ENCODE data around the gene CRYL1. TPM values are rescaled to one million over a fixed set of nuclear protein-coding genes. Genes with fewer than 3 reads are reported as not detected.

The CRYL1 gene
- total and polyA plus RNA-seq, 2 of the 4 experiments (the other 2 are of a cell fraction): 11.7 to 16.4 TPM

DNA sequence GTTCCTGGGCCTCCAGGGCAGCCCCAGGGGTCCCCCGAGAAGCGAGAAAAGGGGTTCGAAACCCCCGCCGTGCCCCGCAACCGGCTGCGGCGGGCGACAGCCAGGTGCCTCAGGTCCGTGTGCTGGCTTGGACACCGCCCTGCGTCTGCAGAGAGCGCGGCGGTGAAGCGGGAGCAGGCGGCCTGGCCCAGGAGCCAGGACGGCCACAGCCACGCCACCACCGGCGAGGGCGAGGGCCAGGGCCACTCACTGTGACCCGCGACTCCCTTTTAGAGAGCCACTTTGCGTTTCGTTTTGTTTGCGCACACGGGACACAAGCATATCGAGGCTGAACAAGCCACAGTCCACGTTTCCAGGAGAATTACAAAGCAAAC lies 110.4 kb downstream of the CRYL1 start:
- DNase-seq (no peak), ATAC-seq (ENCODE audit: low read depth) (no peak)
- H3K27me3 ChIP-seq (ENCODE audit: control insufficient read depth, insufficient read depth, low read length): peaks cover 9% of the 10 kb centered on the region
- no peak overlapping the region for H3K14ac ChIP-seq (replicated peaks; ENCODE audit: low read depth, low read length)
- intact Hi-C loops (cut with micrococcal nuclease): no loop called here
- H3K9me1 ChIP-seq (ENCODE audit: insufficient read depth, low read length): peaks cover 6% of the 10 kb centered on the region; the same call in 1 of the 2 replicates
- ChIA-PET CTCF (no interaction called here), POLR2A (ENCODE audit: unreplicated experiment) (no interaction called here)
- H3K4me1 ChIP-seq (ENCODE audit: control insufficient read depth, insufficient read depth, low read length): peaks cover 7% of the 10 kb centered on the region
- peak overlapping the region; percentile 30; the same call in 1 of the 2 replicates for H2AK5ac ChIP-seq (ENCODE audit: low read depth, low read length)
- no peak overlapping the region for H2AK9ac ChIP-seq (replicated peaks; ENCODE audit: low read depth, low read length, poor library complexity)
- in situ Hi-C loops (cut with MboI; ENCODE audit: low sequenced_read_pairs): no loop called here
- no peak overlapping the region for H2BK20ac ChIP-seq (ENCODE audit: low read depth, low read length)
- no peaks in the 10 kb centered on the region for H3K36me3 ChIP-seq (ENCODE audit: control insufficient read depth, insufficient read depth, low read length)
- H3K56ac ChIP-seq (ENCODE audit: extremely low read depth, insufficient read depth, low read length): no peak overlapping the region
- H3K23ac ChIP-seq (ENCODE audit: low read depth, low read length): no peak overlapping the region
- H2BK5ac ChIP-seq (ENCODE audit: low read depth, low read length, poor library complexity, severe bottlenecking): no peak overlapping the region
- no peak overlapping the region for H4K91ac ChIP-seq (ENCODE audit: insufficient read depth, low read depth, low read length)
- no peak overlapping the region for H3K4me2 ChIP-seq (ENCODE audit: low read depth, low read length)
- H3K79me1 ChIP-seq (ENCODE audit: low read depth in 1 of 2, low read length in 2 of 2): no peaks in the 10 kb centered on the region
- peaks cover 8% of the 10 kb centered on the region for H4K20me1 ChIP-seq (ENCODE audit: insufficient read depth, low read length)
- no peak overlapping the region for H3K9ac ChIP-seq (ENCODE audit: low read depth, low read length)
- no peak overlapping the region for H4K5ac ChIP-seq (ENCODE audit: low read depth, low read length)
- no peak overlapping the region for H2BK15ac ChIP-seq (ENCODE audit: low read depth, low read length)
- no peak overlapping the region for H3K27ac ChIP-seq (ENCODE audit: insufficient read depth, low read length)
- H3K4me3 ChIP-seq (ENCODE audit: insufficient read depth, low read depth, low read length): no peak overlapping the region
- dilution Hi-C loops (cut with HindIII; ENCODE audit: low sequenced_read_pairs, unreplicated experiment): no loop called here
- H3K4ac ChIP-seq (ENCODE audit: low read depth, low read length): no peak overlapping the region
- no peaks in the 10 kb centered on the region for H3K9me3 ChIP-seq (ENCODE audit: control insufficient read depth, insufficient read depth, low read length)
- no peak overlapping the region for H3K18ac ChIP-seq (ENCODE audit: low read depth, low read length)
- 86% methylated on average over 30 of the region's 31 CpGs; no CpG with 5 or more reads in 1 of the 2 experiments for WGBS, 2 experiments (ENCODE audit: extremely low coverage in 2 of 2, insufficient read length in 1 of 2)
- TF ChIP-seq RCOR1 (IDR thresholded peaks at IDR 0.05; ENCODE audit: insufficient replicate concordance, low read length): no peak
- TF ChIP-seq RFX5 (IDR thresholded peaks at IDR 0.05; ENCODE audit: low read depth, low read length): no peak
- TF ChIP-seq, protein P1, sequence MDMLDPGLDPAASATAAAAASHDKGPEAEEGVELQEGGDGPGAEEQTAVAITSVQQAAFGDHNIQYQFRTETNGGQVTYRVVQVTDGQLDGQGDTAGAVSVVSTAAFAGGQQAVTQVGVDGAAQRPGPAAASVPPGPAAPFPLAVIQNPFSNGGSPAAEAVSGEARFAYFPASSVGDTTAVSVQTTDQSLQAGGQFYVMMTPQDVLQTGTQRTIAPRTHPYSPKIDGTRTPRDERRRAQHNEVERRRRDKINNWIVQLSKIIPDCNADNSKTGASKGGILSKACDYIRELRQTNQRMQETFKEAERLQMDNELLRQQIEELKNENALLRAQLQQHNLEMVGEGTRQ (IDR thresholded peaks at IDR 0.05; ENCODE audit: low read depth, low read length): no peak
- TF ChIP-seq BHLHE40 (IDR thresholded peaks at IDR 0.05; ENCODE audit: low read depth, low read length): no peak
- no peak for TF ChIP-seq FOS (IDR thresholded peaks at IDR 0.05; ENCODE audit: low read depth, low read length)
- TF ChIP-seq POLR2A (IDR thresholded peaks at IDR 0.05; ENCODE audit: low read depth, low read length): no peak
- no peak for TF ChIP-seq CEBPB (IDR thresholded peaks at IDR 0.05; ENCODE audit: low read depth, low read length)
- no peak for TF ChIP-seq RAD21 (IDR thresholded peaks at IDR 0.05; ENCODE audit: low read length)
- TF ChIP-seq, protein P2, sequence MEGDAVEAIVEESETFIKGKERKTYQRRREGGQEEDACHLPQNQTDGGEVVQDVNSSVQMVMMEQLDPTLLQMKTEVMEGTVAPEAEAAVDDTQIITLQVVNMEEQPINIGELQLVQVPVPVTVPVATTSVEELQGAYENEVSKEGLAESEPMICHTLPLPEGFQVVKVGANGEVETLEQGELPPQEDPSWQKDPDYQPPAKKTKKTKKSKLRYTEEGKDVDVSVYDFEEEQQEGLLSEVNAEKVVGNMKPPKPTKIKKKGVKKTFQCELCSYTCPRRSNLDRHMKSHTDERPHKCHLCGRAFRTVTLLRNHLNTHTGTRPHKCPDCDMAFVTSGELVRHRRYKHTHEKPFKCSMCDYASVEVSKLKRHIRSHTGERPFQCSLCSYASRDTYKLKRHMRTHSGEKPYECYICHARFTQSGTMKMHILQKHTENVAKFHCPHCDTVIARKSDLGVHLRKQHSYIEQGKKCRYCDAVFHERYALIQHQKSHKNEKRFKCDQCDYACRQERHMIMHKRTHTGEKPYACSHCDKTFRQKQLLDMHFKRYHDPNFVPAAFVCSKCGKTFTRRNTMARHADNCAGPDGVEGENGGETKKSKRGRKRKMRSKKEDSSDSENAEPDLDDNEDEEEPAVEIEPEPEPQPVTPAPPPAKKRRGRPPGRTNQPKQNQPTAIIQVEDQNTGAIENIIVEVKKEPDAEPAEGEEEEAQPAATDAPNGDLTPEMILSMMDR (conservative IDR thresholded peaks at IDR 0.05; ENCODE audit: low read depth, low read length): no peak
- TF ChIP-seq MAZ (IDR thresholded peaks at IDR 0.05; ENCODE audit: borderline replicate concordance, low read depth, low read length): no peak
- no peak for TF ChIP-seq NFE2L2 (IDR thresholded peaks at IDR 0.05; ENCODE audit: low read depth, low read length)
- no peak for TF ChIP-seq MAFK (IDR thresholded peaks at IDR 0.05; ENCODE audit: low read depth, low read length)
- TF ChIP-seq CHD1 (IDR thresholded peaks at IDR 0.05; ENCODE audit: low read depth, low read length): no peak
- TF ChIP-seq, protein P3, sequence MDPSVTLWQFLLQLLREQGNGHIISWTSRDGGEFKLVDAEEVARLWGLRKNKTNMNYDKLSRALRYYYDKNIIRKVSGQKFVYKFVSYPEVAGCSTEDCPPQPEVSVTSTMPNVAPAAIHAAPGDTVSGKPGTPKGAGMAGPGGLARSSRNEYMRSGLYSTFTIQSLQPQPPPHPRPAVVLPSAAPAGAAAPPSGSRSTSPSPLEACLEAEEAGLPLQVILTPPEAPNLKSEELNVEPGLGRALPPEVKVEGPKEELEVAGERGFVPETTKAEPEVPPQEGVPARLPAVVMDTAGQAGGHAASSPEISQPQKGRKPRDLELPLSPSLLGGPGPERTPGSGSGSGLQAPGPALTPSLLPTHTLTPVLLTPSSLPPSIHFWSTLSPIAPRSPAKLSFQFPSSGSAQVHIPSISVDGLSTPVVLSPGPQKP (IDR thresholded peaks at IDR 0.05; ENCODE audit: borderline replicate concordance, low read depth, low read length): no peak
- no peak for TF ChIP-seq SMC3 (IDR thresholded peaks at IDR 0.05; ENCODE audit: low read depth, low read length)
- no peak for TF ChIP-seq MXI1 (IDR thresholded peaks at IDR 0.05; ENCODE audit: borderline replicate concordance, low read depth, low read length)
- BruUV-seq (replicated peaks): no TSS peak
- H4K8ac ChIP-seq (ENCODE audit: low read depth in 2 of 2, low read length in 2 of 2): no peak overlapping the region
- H2AFZ ChIP-seq (replicated peaks; ENCODE audit: low read length, poor library complexity): no peak overlapping the region
- no peak overlapping the region for H2BK120ac ChIP-seq (ENCODE audit: low read depth, low read length)
